Esophagus muscularis mucosa (tissue), 4 donors: ENCODE measurements around the gene RBMS3. TPM values are rescaled to one million over a fixed set of nuclear protein-coding genes. Genes with fewer than 3 reads are reported as not detected.
A peak's percentile ranks its signal among the peaks of the same experiment; 100 is the strongest.

Experiments
- DNase-seq: peaks from one replicate; pipeline ENCODE4 v3.0.0-alpha.2; 2017; ENCODE audit errors: extremely low spot score
- H3K27ac ChIP-seq, 4 donors: fragments of 200-600 bp; sonication (generic); replicated peaks in 1 of 4; 1 replicate in 3 of 4; 2 replicates in 1 of 4; pipeline ENCODE4 v1.5.1; 2016 to 2019; ENCODE audit warnings: mild to moderate bottlenecking in 1 of 4
- H3K27me3 ChIP-seq, 4 donors: fragments of 200-600 bp; sonication (generic); one replicate each; pipeline versions ENCODE4 v1.5.1 to v1.6.0; 2016 to 2019
- H3K36me3 ChIP-seq, 4 donors: fragments of 200-600 bp; sonication (generic); one replicate each; pipeline ENCODE4 v1.5.1; 2016 to 2019
- H3K4me1 ChIP-seq, 4 donors: fragments of 200-600 bp; sonication (generic); one replicate each; pipeline ENCODE4 v1.5.1; 2016 to 2019
- H3K4me3 ChIP-seq, 4 donors: fragments of 200-600 bp; sonication (generic); 1 replicate in 2 of 4; 2 replicates in 2 of 4; pipeline ENCODE4 v1.5.1; 2016 to 2019; ENCODE audit warnings: mild to moderate bottlenecking in 4 of 4, moderate library complexity in 1 of 4
- H3K9me3 ChIP-seq, 4 donors: fragments of 200-600 bp; sonication (generic); 1 replicate in 3 of 4; 2 replicates in 1 of 4; pipeline ENCODE4 v1.5.1; 2016 to 2019
- CTCF ChIP-seq, 3 experiments: fragments of 200-600 bp in 2 of 3; fragments of 450-650 bp in 1 of 3; sonication (generic) in 2 of 3; IDR thresholded peaks; one replicate each; pipeline ENCODE4 v1.5.1; 2017 to 2019; ENCODE audit warnings: antibody characterized with exemption in 3 of 3, mild to moderate bottlenecking in 2 of 3, moderate library complexity in 1 of 3
- EP300 ChIP-seq: sonication (generic); formaldehyde crosslinking; IDR thresholded peaks from one replicate; pipeline ENCODE4 v1.6.1; 2017; ENCODE audit warnings: antibody characterized with exemption
- POLR2A ChIP-seq: fragments of 450-650 bp; IDR thresholded peaks from one replicate; pipeline ENCODE4 v1.6.1; 2017; ENCODE audit warnings: antibody characterized with exemption, moderate library complexity, mild to moderate bottlenecking, low read depth
- POLR2AphosphoS5 ChIP-seq, 2 donors: sonication (generic); formaldehyde crosslinking; IDR thresholded peaks; one replicate each; pipeline ENCODE4 v1.6.1; 2017; ENCODE audit warnings: antibody characterized with exemption in 2 of 2
- WGBS: methylation state at CpG from one replicate; pipeline ENCODE4 v1.1.5; 2018; 5-methylcytosine and 5-hydroxymethylcytosine counted together
- intact Hi-C: fragments of 100-400 bp; cut with DNase I; formaldehyde crosslinking; loops from one replicate; pipeline ENCODE4 v1.15.1; 2023
- total RNA-seq, 4 donors: library from RNA; depleted of rRNA; stranded (reverse); fragments of >200 nt; gene quantifications; one replicate each; pipeline versions ENCODE4 v1.1.0 to v1.2.1, GENCODE V29; 2016

Gene RBMS3
- total RNA-seq, 4 donors from 2014 or later: 53.0 to 81.5 (median 61.2) TPM

DNA sequence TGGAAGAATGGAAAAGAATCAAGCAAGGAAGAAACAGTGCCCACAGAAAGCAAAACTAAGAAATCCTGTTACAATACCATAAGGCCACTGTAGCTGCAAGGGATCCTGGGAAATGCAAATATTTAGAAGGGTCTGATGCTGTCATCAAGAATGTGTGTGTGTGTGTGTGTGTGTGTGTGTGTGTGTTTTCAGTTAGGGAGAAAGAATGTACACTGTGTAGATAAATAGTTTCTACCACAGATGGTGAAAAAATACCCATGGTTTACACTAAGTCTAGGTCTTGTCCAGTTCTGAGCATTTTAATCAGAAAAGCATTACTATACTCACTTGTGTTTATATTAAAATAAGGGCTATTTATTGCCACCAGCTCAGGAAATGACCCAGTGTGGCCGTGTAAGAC is 355.0 kb downstream of the RBMS3 start:
- no peaks in the 10 kb centered on the region for H3K27me3 ChIP-seq
- DNase-seq: no peak
- H3K36me3 ChIP-seq: no peaks in the 10 kb centered on the region
- TF ChIP-seq POLR2AphosphoS5 (IDR thresholded peaks at IDR 0.05) (no peak), EP300 (no peak), POLR2A (no peak), CTCF (IDR thresholded peaks at IDR 0.05) (no peak)
- no peak overlapping the region for H3K27ac ChIP-seq
- H3K4me3 ChIP-seq: no peak overlapping the region
- H3K4me1 ChIP-seq: peaks cover 11 to 28% (median 13%) of the 10 kb centered on the region in 4 donors
- 50% methylated on average over 1 of the region's 1 CpG for WGBS
- peaks cover 0 to 7% (median 0%) of the 10 kb centered on the region in 4 donors for H3K9me3 ChIP-seq
- intact Hi-C loops: no loop called here

DNA sequence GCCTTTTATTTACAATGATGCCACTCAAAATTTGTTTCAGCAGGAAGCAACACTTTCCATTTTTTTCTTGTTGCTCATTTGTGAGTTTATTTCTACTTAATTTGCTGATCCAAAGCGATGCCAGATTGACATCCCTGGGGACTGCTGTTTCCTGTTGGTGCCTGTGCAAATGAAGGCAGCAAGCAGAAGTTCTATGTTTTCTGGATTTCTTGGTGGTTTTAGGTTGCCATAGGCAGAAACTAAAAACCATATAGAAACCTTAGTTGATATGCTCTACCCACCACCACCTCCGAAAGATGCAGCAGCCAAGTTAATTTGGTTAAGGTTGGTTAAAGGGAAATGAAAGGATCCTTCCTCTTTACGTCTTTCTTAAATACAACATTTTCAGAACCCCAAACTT is 356.2 kb downstream of the RBMS3 start:
- Histone ChIP-seq H3K4me3 (no peak overlapping the region), H3K4me1 (peaks cover 16 to 33% (median 18%) of the 10 kb centered on the region in 4 donors), H3K36me3 (no peaks in the 10 kb centered on the region), H3K27ac (no peak overlapping the region), H3K9me3 (peaks cover 0 to 7% (median 0%) of the 10 kb centered on the region in 4 donors), H3K27me3 (no peaks in the 10 kb centered on the region)
- intact Hi-C loops: no loop called here
- TF ChIP-seq POLR2AphosphoS5 (IDR thresholded peaks at IDR 0.05): no peak
- DNase-seq: no peak
- WGBS: 91% methylated on average over 3 of the region's 3 CpGs

- TF ChIP-seq POLR2AphosphoS5 (IDR thresholded peaks at IDR 0.05): no peak
- TF ChIP-seq CTCF (IDR thresholded peaks at IDR 0.05): no peak
- no peak for TF ChIP-seq EP300
- no peak for TF ChIP-seq POLR2A
- 32% methylated on average over 2 of the region's 2 CpGs for WGBS
- intact Hi-C loops: no loop called here
- Histone ChIP-seq H3K4me3 (no peak overlapping the region), H3K27ac (no peak overlapping the region), H3K36me3 (no peaks in the 10 kb centered on the region), H3K9me3 (peaks cover 0 to 7% (median 0%) of the 10 kb centered on the region in 4 donors), H3K4me1 (peaks cover 30 to 47% (median 32%) of the 10 kb centered on the region in 4 donors), H3K27me3 (no peaks in the 10 kb centered on the region)
- DNase-seq: no peak
Observed at GRCh38 chr3:29639578-29640290, 358.9 kb downstream of the RBMS3 start.

DNA sequence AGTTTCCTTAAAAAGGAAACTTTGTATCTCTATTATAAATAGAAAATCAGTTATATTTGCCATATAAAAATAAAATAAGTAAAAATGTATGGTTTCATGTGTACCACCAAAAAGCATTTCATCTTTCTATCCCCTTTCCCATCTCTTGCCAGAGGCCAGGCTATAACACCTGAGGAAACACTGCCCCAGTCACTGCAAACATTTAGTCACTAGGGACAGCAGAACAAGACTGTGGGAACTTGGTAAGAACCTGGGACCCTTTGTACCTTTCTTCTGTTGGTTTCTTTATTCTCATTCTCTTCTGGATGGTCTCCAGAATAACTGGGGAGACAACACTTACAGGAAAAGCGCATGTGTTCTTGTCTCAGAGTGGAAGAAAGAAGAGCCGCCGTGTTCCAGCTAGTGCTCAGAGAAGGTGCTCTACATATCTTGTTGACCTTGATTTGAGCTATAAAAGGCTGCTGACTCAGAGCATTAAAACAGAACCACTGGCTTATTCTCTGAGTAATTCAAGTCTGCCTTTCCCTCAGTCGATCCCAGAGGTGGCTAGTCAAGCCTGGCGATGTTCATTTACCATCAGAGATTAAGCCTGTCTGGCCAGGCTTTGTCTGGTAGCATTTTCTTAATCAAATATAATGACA is 361.6 kb downstream of the RBMS3 start:
- no peak overlapping the region for H3K4me3 ChIP-seq
- H3K27me3 ChIP-seq: no peaks in the 10 kb centered on the region
- TF ChIP-seq POLR2A (no peak), CTCF (IDR thresholded peaks at IDR 0.05) (no peak)
- H3K4me1 ChIP-seq: peaks cover 27 to 44% (median 31%) of the 10 kb centered on the region in 4 donors
- no peak for DNase-seq
- peak overlapping the region; percentile 48 to 71 (median 52) for H3K27ac ChIP-seq
- no peaks in the 10 kb centered on the region for H3K36me3 ChIP-seq
- WGBS: 57% methylated on average over 5 of the region's 5 CpGs
- intact Hi-C loops: no loop called here
- no peaks in the 10 kb centered on the region for H3K9me3 ChIP-seq

GRCh38 chr3:29643034-29643425 is 362.2 kb downstream of the RBMS3 start:
- intact Hi-C loops: no loop called here
- Histone ChIP-seq H3K9me3 (no peaks in the 10 kb centered on the region), H3K36me3 (no peaks in the 10 kb centered on the region), H3K4me3 (no peak overlapping the region), H3K27me3 (no peaks in the 10 kb centered on the region), H3K4me1 (peaks cover 26 to 44% (median 31%) of the 10 kb centered on the region in 4 donors), H3K27ac (peak overlapping the region; percentile 48 to 71 (median 52))
- DNase-seq: no peak
- TF ChIP-seq POLR2AphosphoS5 (IDR thresholded peaks at IDR 0.05) (no peak), EP300 (no peak), CTCF (IDR thresholded peaks at IDR 0.05) (no peak), POLR2A (no peak)
- 74% methylated on average over 3 of the region's 3 CpGs for WGBS
